HL-60 (cell line): ENCODE data around the gene TBC1D22A.

Experiments used
- DNase-seq, 2 experiments: peaks; one replicate each; pipeline ENCODE4 v3.0.0-alpha.2; 2010 to 2020; ENCODE audit warnings: low read depth in 1 of 2, low spot score in 1 of 2
- H3K27ac ChIP-seq: fragments of 250-450 bp; sonication (Bioruptor Pico); replicated peaks from 2 replicates; pipeline ENCODE4 v1.5.1; 2020; ENCODE audit warnings: mild to moderate bottlenecking, moderate library complexity
- H3K27me3 ChIP-seq: fragments of 250-450 bp; sonication (Bioruptor Pico); 2 replicates; pipeline ENCODE4 v1.5.1; 2021; ENCODE audit warnings: mild to moderate bottlenecking, moderate library complexity; ENCODE audit not compliant: insufficient read depth, poor library complexity, severe bottlenecking
- H3K4me3 ChIP-seq: replicated peaks from 2 replicates; pipeline ENCODE4 v1.5.1; 2011; ENCODE audit warnings: mild to moderate bottlenecking, control low read depth, low read length; ENCODE audit not compliant: insufficient read depth
- CTCF ChIP-seq: IDR thresholded peaks from one replicate; pipeline ENCODE4 v1.5.1; 2011; ENCODE audit warnings: low read length, control low read depth, inconsistent platforms; ENCODE audit not compliant: insufficient read depth
- GABPA ChIP-seq: IDR thresholded peaks from 2 replicates; pipeline ENCODE4 v1.6.1; 2012; ENCODE audit warnings: low read depth
- POLR2AphosphoS5 ChIP-seq: IDR thresholded peaks from 2 replicates; pipeline ENCODE4 v1.6.1; 2012; ENCODE audit warnings: low read depth
- REST ChIP-seq: IDR thresholded peaks from 2 replicates; pipeline ENCODE4 v1.6.1; 2012; ENCODE audit warnings: low read depth; ENCODE audit not compliant: insufficient replicate concordance
- SPI1 ChIP-seq: IDR thresholded peaks from 2 replicates; pipeline ENCODE4 v1.6.1; 2012; ENCODE audit warnings: low read depth, mild to moderate bottlenecking, borderline replicate concordance

TBC1D22A gene

GRCh38 chr22:47059701-47060161, 297.3 kb downstream of the TBC1D22A start:
- TF ChIP-seq GABPA (no peak), CTCF (no peak), POLR2AphosphoS5 (no peak), REST (no peak), SPI1 (no peak)
- no peaks in the 10 kb centered on the region for H3K27me3 ChIP-seq
- H3K27ac ChIP-seq, result no peak overlapping the region
- no peak for DNase-seq
- no peak overlapping the region for H3K4me3 ChIP-seq

GRCh38 chr22:47060718-47061117, 298.3 kb downstream of the TBC1D22A start:
- DNase-seq, result no peak
- TF ChIP-seq SPI1 (no peak), REST (no peak), GABPA (no peak), CTCF (no peak), POLR2AphosphoS5 (no peak)
- Histone ChIP-seq H3K27ac (no peak overlapping the region), H3K27me3 (no peaks in the 10 kb centered on the region), H3K4me3 (no peak overlapping the region)

- DNase-seq, result no peak
- no peak overlapping the region for H3K27ac ChIP-seq
- TF ChIP-seq SPI1 (no peak), CTCF (no peak), POLR2AphosphoS5 (no peak), GABPA (no peak), REST (no peak)
- H3K4me3 ChIP-seq, result no peak overlapping the region
- no peaks in the 10 kb centered on the region for H3K27me3 ChIP-seq
Observed at GRCh38 chr22:47061226-47061625, 298.8 kb downstream of the TBC1D22A start.
